T follicular helper cell (primary cell): ENCODE results near the gene PSMB9.

Experiments used
- DNase-seq: peaks from one replicate; pipeline ENCODE4 v3.0.0-alpha.2; 2020; ENCODE audit warnings: low read depth

PSMB9 gene

DNA sequence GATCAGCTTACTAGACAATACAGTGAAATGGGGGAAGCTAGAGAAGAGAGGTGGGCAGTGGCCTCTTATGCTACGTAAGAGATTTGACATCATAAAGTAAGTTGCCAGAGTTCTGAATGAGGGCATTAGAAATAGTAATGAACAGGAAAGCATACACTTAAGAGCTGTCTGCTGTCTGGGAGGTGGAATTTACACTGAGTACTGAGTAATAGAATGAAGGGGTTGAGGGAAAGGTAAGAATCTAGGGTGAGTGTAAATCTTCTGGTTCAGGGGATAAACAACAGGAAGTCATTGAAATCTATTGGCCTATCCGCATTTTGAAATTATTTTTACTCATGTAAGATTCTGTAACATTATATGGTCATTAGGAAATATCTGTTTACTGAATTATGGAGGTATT is 51.1 kb downstream of the PSMB9 start:
- DNase-seq = no peak

DNA sequence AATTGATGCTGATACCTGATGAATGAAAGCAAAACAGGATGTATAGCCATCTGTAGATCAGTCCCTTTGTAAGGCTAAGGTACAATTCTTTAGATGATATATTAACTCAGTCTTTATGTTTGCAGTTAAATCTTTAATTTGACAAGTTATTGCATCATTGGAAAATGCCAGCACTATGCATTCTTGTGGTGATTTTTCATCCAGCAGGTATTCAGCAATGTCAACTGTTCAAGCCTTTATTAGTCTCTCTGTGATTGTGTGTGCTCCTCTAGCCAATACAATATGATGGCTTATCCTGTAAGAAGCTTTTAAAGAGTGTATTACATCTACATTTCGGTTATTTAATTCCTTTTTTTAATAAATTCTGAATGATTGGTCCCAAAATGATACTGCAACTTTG is 52.5 kb downstream of the PSMB9 start:
- no peak for DNase-seq

DNA sequence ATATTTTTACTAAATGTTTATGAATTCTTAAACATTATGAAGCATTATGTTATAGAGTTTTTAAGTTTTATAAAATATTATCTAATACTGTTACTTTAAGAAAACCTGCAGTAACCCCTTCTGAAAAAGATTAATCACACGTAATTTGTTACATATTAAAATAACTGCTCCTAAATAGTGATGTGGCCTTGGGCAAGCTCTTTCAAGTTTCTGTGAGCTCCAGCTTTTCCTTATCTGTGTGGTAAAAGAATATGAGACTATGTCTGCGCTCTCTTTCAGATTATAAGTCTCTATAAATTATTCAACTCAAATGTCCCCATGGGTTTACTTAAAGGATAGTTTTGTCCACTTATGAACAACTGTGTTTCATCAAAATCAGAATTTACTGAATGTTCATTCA is 54.9 kb downstream of the PSMB9 start:
- no peak for DNase-seq
